HG02852 (cell line): ENCODE data around the gene NELL1.
"Not testable (repeated sequence)": the region's sequence is repeated elsewhere in the genome, so short reads cannot be mapped to it uniquely, and the experiment has no call there.

ENCODE experiments used
- ATAC-seq: cut with Tn5 transposase; IDR thresholded peaks from one replicate; pipeline ENCODE4 v1.9.1; 2021; ENCODE audit warnings: mild to moderate bottlenecking, moderate library complexity; ENCODE audit not compliant: unreplicated experiment

Gene NELL1

DNA sequence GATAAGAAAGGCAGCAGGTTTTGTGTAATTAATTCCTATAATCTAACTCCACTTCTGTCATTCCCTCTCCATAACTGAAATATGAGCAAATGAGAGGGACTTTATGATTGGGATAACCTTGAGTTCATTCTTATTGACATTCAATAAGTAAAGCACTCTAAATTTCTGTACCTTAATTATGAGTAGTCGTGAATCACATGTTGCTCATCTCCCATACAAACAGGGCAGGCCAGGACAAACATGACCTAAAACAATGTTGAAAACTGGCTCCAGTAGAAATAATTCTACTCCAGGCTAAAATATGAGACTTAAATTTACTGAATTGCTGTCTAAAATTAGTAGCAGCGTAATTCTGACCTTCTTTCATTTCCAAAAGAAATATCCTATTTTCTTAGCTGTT lies 505.4 kb downstream of the NELL1 start:
- ATAC-seq: no peak

GRCh38 chr11:21177379-21177778 lies 508.0 kb downstream of the NELL1 start:
- no peak for ATAC-seq

DNA sequence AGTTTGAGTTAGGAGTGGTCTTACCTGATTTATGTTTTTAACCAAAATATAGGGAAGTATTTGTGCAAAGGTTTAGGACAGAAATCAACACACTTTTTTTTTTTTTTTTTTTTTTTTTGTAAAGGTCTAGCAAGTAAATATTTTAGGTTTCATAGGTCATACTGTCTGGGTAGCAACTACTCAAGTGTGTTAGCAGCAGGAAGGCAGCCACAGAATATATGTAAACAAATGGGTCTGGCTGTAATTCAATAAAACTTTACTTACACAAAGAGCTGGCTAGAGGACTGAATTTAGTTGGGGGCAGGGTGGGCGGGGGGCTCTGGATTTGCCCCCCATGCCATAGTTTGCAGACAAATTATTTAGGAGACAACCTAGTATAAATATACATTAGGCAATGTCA lies 510.4 kb downstream of the NELL1 start:
- no peak for ATAC-seq

DNA sequence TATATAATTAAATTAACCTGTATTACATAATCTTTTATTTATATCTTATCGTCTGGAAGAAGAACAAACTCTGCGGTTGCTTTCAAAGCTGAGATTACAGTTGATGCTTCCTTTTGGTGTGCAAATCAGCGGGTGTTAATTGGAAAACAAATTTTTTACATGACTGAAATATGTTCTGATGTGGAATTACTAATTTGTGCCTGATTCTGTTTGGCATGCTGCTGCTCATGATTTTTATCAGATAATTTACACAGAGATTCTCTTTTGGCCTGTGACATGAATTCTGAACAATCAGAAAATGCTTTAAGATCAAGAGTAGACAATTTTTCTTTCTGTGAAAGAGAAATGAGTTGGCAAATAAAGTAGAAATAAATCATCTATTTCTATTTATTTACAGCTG lies 510.8 kb downstream of the NELL1 start:
- ATAC-seq: no peak

DNA sequence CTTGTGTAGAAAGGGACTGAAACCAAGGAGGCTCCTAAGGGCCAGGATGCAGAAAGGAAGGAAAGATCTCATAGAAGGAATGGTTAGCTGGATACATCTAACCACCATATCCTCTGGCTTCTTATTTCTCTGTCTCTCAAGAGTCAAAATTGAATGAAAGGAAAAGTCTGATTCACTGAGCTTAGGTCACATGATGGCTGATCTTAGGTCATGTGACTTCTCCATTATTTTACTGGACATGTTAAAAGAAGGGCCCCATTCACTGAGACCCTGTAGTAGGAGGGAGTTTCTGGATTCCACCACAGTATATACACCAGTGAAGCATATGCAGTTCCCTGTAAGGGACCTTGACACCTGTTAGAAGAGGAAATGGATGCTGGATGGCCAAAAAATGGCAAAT lies 516.6 kb downstream of the NELL1 start:
- no peak for ATAC-seq

DNA sequence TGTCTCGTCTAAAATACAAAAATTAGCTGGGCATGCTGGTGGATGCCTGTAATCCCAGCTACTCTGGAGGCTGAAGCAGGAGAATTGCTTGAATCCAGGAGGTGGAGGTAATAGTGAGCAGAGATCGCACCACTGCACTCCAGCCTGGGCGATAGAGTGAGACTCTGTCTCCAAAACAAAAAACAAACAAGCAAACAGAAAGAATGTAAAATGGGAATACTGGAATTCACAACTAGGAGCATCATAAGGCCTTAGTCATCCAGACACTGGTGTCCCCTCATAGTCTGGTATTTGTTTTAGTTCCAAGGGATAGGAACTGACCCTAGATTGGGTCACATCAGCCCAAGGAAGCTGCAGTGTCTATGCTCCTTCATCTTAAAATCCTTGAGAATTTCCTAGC lies 520.8 kb downstream of the NELL1 start:
- no peak for ATAC-seq

GRCh38 chr11:21195995-21196394 lies 526.6 kb downstream of the NELL1 start:
- ATAC-seq: no peak

DNA sequence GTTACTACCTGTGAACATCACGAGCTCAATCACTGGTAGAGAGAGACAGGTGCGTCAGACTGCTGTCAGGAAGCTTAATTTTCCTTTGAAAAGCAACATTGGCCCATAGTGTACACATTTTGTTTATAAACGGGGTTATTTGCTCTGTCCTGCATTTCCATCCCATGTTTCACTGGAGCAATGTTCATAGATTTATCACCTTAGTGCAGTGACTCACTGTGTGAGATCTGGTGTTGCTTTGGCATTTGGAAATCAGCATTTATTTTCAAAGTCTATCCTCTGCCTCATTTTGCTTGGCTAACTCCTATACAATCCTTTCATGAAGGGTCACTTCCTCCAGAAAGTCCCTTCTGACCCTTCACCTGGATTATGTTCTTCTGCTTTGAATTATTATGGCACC lies 529.1 kb downstream of the NELL1 start:
- ATAC-seq: no peak

- ATAC-seq: no peak
Measured at GRCh38 chr11:21205205-21205604, 535.8 kb downstream of the NELL1 start.

DNA sequence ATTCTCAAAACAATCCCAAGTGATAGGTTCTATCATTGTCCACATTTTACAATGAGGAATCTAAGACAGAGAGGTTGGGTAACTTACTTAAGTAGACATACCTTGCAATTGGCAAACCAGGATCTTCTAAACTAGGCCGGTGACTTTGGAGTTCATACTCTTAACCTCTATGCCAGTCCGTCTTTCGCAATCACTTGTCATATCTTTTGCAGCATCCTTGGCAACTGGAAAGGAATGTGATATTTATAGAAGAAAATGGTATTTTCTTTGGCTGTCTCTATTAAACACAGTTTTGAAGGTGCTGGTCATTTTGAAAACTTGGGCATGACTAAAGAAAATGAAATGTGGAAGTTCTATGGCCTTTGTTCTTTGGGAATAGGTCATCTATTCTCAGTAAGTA lies 556.5 kb downstream of the NELL1 start:
- no peak for ATAC-seq

- ATAC-seq: no peak
Measured at GRCh38 chr11:21229224-21229623, 559.8 kb downstream of the NELL1 start.

DNA sequence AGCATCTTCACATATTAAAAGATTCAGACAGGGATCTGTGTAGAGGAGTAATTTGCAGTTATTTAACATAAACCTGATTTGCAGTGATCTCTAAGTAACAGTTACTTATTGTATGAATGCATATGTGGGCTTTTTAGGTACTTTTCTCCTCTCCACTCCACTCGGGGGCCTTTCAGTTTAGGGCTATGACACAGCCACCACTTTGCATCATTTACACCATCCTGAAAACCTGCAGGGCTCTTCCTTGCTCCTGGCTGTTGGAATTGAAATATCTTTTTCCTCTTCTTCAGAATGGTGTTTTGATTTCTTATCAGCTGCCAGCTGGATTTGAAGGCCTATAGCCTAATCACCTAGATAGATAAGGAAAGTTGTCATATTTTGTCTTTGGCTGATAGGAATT lies 580.8 kb downstream of the NELL1 start:
- no peak for ATAC-seq

GRCh38 chr11:21254055-21254454 lies 584.7 kb downstream of the NELL1 start:
- no peak for ATAC-seq

DNA sequence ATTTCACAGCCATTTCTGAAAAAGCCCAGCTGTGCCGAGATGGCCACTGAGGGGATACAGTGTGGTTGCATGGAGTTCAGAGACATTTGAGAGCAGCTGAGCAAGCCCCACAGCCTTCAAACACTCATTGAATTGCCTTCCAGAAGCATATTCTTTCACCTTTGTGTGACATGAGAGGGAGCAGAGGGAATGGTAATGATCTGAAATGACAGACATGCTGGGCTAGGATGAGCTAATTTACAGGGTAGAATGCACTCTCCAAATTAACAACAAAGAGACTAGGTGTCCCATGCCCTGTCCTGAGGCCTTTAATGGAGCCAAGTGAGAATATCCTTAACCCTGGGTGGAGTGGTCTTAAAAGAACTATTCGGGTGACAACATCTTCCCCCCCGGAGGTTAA lies 585.4 kb downstream of the NELL1 start:
- ATAC-seq: no peak

GRCh38 chr11:21257461-21257860 lies 588.1 kb downstream of the NELL1 start:
- ATAC-seq: no peak

GRCh38 chr11:21258414-21258813 lies 589.0 kb downstream of the NELL1 start:
- no peak for ATAC-seq

- ATAC-seq: no peak
Measured at GRCh38 chr11:21260101-21260500, 590.7 kb downstream of the NELL1 start.

- no peak for ATAC-seq
Measured at GRCh38 chr11:21262992-21263391, 593.6 kb downstream of the NELL1 start.

- ATAC-seq: no peak
Measured at GRCh38 chr11:21264125-21264524, 594.7 kb downstream of the NELL1 start.

DNA sequence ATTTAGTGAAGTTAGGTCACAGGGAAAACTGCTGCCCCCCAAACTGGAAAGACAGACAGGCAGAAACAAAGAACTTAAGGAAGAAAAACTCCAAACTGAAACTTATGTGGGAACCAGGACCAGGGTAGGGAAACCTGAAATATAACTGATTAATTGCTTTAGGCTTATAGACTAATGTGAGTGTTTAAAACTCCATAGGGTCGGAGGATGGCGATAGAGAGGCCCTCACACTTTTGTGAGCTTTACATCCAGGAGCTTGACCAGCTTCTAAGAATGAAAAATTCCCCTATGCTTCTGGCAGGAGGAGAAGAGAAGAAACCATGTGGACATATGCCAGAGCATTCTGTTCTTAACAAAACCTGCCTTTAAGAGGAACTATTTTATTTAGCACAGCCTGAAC lies 598.6 kb downstream of the NELL1 start:
- no peak for ATAC-seq

DNA sequence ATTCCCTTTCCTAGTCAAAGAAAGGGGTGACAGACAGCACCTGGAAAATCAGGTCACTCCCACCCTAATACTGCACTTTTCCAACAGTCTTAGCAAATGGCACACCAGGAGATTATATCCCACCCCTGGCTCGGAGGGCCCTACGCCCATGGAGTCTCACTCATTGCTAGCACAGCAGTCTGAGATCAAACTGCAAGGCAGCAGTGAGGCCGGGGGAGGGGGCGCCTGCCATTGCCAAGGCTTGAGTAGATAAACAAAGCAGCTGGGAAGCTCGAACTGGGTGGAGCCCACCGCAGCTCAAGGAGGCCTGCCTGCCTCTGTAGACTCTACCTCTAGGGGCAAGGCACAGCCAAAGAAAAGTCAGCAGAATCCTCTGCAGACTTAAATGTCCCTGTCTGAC lies 602.8 kb downstream of the NELL1 start:
- ATAC-seq: not testable (repeated sequence)

- ATAC-seq: no peak
Measured at GRCh38 chr11:21278840-21279239, 609.5 kb downstream of the NELL1 start.

DNA sequence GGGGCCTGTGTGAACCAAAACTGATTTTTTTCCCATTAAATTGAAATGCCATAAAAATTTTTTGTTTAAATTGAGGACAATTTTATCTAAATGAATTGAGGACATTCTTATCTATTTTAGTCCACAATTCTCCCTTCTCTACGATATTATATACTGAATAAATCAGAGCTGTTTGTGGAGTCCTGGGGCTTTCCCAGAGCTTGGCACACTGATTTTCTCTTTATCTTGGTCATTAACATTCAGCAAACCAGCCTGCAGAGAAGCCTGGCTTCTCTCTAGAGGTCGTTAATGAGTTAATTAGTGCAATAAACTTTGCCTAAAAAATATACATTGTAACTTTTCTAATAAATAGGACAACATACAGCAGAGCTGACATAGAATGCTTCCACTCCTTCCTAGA lies 615.7 kb downstream of the NELL1 start:
- no peak for ATAC-seq

GRCh38 chr11:21289686-21290085 lies 620.3 kb downstream of the NELL1 start:
- ATAC-seq: no peak
